ENCODE results near the gene FARP2. TPM values are rescaled to one million over a fixed set of nuclear protein-coding genes. Genes with fewer than 3 reads are reported as not detected.

Gene FARP2
- total RNA-seq, 4 donors from 2014 or later, result 96.5 to 164 (median 136) TPM

DNA sequence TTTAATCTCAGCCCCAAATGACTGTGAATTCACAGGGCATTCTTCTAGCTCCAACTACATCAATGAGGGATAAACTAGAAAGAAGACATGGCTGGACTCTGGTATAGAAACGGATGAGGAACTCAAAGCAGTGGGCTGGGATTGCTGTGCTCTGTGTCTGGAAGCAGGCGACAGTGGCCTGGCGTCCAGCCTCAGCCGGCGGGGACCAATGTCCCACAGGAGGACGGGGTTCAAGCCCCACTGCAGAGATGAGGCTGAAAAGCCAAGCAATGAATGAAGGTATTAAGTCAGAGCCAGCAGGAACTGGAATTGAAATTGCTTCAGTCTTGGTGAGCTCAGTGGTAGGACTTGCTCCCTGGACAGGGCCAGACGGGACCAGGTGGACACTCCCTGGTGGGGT is 178.2 kb downstream of the FARP2 start:
- Histone ChIP-seq H3K9me3 (no peaks in the 10 kb centered on the region), H3K4me3 (no peak overlapping the region), H3K27ac (no peak overlapping the region), H3K4me1 (no peaks in the 10 kb centered on the region), H3K36me3 (no peaks in the 10 kb centered on the region), H3K27me3 (peaks cover 3% of the 10 kb centered on the region)
- in situ Hi-C loops (cut with MboI; ENCODE audit: low pct_ligation_motif_present in 1 of 4, low pct_unique_long_range_greater_than_20kb in 1 of 4, low sequenced_read_pairs in 3 of 4), result no loop called here
- intact Hi-C loops (cut with DNase I; ENCODE audit: low total_unique reads), result no loop called here
- WGBS, 2 donors (ENCODE audit: low coverage in 1 of 2), result 76% methylated on average over 7 of the region's 7 CpGs; no CpG with 5 or more reads in 1 of the 2 donors
- no peak for DNase-seq
- no peak for TF ChIP-seq POLR2A (IDR thresholded peaks at IDR 0.05)
- no peak for TF ChIP-seq POLR2AphosphoS5 (IDR thresholded peaks at IDR 0.05)
- no peak for TF ChIP-seq EP300 (IDR thresholded peaks at IDR 0.05; ENCODE audit: low read depth)
- TF ChIP-seq, protein P1, sequence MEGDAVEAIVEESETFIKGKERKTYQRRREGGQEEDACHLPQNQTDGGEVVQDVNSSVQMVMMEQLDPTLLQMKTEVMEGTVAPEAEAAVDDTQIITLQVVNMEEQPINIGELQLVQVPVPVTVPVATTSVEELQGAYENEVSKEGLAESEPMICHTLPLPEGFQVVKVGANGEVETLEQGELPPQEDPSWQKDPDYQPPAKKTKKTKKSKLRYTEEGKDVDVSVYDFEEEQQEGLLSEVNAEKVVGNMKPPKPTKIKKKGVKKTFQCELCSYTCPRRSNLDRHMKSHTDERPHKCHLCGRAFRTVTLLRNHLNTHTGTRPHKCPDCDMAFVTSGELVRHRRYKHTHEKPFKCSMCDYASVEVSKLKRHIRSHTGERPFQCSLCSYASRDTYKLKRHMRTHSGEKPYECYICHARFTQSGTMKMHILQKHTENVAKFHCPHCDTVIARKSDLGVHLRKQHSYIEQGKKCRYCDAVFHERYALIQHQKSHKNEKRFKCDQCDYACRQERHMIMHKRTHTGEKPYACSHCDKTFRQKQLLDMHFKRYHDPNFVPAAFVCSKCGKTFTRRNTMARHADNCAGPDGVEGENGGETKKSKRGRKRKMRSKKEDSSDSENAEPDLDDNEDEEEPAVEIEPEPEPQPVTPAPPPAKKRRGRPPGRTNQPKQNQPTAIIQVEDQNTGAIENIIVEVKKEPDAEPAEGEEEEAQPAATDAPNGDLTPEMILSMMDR (IDR thresholded peaks at IDR 0.05), result no peak

- in situ Hi-C loops (cut with MboI; ENCODE audit: low pct_ligation_motif_present in 1 of 4, low pct_unique_long_range_greater_than_20kb in 1 of 4, low sequenced_read_pairs in 3 of 4), result no loop called here
These were observed 178.8 kb downstream of the FARP2 start for GRCh38 chr2:241534701-241535375.

GRCh38 chr2:241535871-241536655 is 180.0 kb downstream of the FARP2 start:
- peaks cover 18% of the 10 kb centered on the region for H3K27me3 ChIP-seq
- intact Hi-C loops (cut with DNase I; ENCODE audit: low total_unique reads) (no loop called here), in situ Hi-C loops (cut with MboI; ENCODE audit: low pct_ligation_motif_present in 1 of 4, low pct_unique_long_range_greater_than_20kb in 1 of 4, low sequenced_read_pairs in 3 of 4) (no loop called here)
- DNase-seq, result no peak
- 32 to 62% methylated on average over 5 to 13 of the region's 13 CpGs for WGBS, 2 donors (ENCODE audit: low coverage in 1 of 2)
- TF ChIP-seq, protein P1 (IDR thresholded peaks at IDR 0.05), result no peak
- no peak overlapping the region for H3K27ac ChIP-seq
- H3K36me3 ChIP-seq, result no peaks in the 10 kb centered on the region
- H3K4me1 ChIP-seq, result peaks cover 0 to 9% (median 7%) of the 10 kb centered on the region in 4 donors
- H3K9me3 ChIP-seq, result no peaks in the 10 kb centered on the region
- H3K4me3 ChIP-seq, result no peak overlapping the region

More at GRCh38 chr2:241534701-241535375, 178.8 kb downstream of the FARP2 start:
- 88% methylated on average over 15 of the region's 17 CpGs; no CpG with 5 or more reads in 1 of the 2 donors for WGBS, 2 donors (ENCODE audit: low coverage in 1 of 2)
- TF ChIP-seq, protein P1 (IDR thresholded peaks at IDR 0.05), result no peak
- TF ChIP-seq POLR2A (IDR thresholded peaks at IDR 0.05), result no peak
- TF ChIP-seq EP300 (IDR thresholded peaks at IDR 0.05; ENCODE audit: low read depth), result no peak
- TF ChIP-seq POLR2AphosphoS5 (IDR thresholded peaks at IDR 0.05), result no peak
- H3K36me3 ChIP-seq, result no peaks in the 10 kb centered on the region
- H3K27me3 ChIP-seq, result peaks cover 6% of the 10 kb centered on the region
- no peak for DNase-seq
- intact Hi-C loops (cut with DNase I; ENCODE audit: low total_unique reads), result no loop called here
- no peak overlapping the region for H3K4me3 ChIP-seq
- H3K4me1 ChIP-seq, result no peaks in the 10 kb centered on the region
- no peak overlapping the region for H3K27ac ChIP-seq
- H3K9me3 ChIP-seq, result no peaks in the 10 kb centered on the region

- H3K27me3 ChIP-seq, result peaks cover 40% of the 10 kb centered on the region
- peaks cover 5 to 16% (median 12%) of the 10 kb centered on the region in 4 donors for H3K4me1 ChIP-seq
- DNase-seq, result no peak
- no peaks in the 10 kb centered on the region for H3K36me3 ChIP-seq
- no peak overlapping the region for H3K4me3 ChIP-seq
- TF ChIP-seq EP300 (IDR thresholded peaks at IDR 0.05; ENCODE audit: low read depth) (no peak), POLR2A (IDR thresholded peaks at IDR 0.05) (no peak), POLR2AphosphoS5 (IDR thresholded peaks at IDR 0.05) (no peak)
- TF ChIP-seq, protein P1 (IDR thresholded peaks at IDR 0.05), result no peak
- intact Hi-C loops (cut with DNase I; ENCODE audit: low total_unique reads), result no loop called here
- no peaks in the 10 kb centered on the region for H3K9me3 ChIP-seq
- no peak overlapping the region for H3K27ac ChIP-seq
- in situ Hi-C loops (cut with MboI; ENCODE audit: low pct_ligation_motif_present in 1 of 4, low pct_unique_long_range_greater_than_20kb in 1 of 4, low sequenced_read_pairs in 3 of 4), result no loop called here
- 90 to 92% methylated on average over 3 to 15 of the region's 15 CpGs for WGBS, 2 donors (ENCODE audit: low coverage in 1 of 2)
These were observed 182.9 kb downstream of the FARP2 start for GRCh38 chr2:241538838-241539615.
